Measurements from ENCODE around the gene RAPGEF4. TPM values are rescaled to one million over a fixed set of nuclear protein-coding genes. Genes with fewer than 3 reads are reported as not detected.

Gene RAPGEF4
- total RNA-seq, 1 experiment from 2014 or later = 1.4 TPM

DNA sequence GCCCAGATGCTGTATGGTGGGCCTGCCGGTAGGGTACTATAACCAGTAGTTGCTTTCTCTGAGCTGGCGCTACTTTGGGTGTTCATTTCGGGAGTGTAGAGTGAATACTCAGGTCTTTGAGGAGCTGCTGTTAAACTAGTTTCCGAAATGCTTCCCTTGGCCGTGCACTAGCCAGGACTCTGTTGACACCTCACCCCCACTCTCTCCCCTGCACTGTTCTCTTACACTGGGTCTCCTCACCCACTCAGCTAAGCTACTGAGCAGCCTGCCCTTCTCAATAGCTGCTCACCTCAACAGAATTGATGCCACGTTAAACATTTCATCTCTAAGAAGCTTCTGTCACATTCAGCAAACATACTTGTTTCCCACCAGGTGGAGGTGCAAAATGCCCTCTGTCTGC, 86.9 kb downstream of the RAPGEF4 start:
- H2BK20ac ChIP-seq (ENCODE audit: low read depth, low read length, poor library complexity, severe bottlenecking) = no peak overlapping the region
- H3K27ac ChIP-seq (ENCODE audit: insufficient read length, low read depth, low read length) = no peak overlapping the region
- TF ChIP-seq, protein P1, sequence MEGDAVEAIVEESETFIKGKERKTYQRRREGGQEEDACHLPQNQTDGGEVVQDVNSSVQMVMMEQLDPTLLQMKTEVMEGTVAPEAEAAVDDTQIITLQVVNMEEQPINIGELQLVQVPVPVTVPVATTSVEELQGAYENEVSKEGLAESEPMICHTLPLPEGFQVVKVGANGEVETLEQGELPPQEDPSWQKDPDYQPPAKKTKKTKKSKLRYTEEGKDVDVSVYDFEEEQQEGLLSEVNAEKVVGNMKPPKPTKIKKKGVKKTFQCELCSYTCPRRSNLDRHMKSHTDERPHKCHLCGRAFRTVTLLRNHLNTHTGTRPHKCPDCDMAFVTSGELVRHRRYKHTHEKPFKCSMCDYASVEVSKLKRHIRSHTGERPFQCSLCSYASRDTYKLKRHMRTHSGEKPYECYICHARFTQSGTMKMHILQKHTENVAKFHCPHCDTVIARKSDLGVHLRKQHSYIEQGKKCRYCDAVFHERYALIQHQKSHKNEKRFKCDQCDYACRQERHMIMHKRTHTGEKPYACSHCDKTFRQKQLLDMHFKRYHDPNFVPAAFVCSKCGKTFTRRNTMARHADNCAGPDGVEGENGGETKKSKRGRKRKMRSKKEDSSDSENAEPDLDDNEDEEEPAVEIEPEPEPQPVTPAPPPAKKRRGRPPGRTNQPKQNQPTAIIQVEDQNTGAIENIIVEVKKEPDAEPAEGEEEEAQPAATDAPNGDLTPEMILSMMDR (conservative IDR thresholded peaks at IDR 0.05) = no peak
- H3K9me3 ChIP-seq (ENCODE audit: control insufficient read depth, low read depth, low read length) = no peaks in the 10 kb centered on the region
- no CpG with 5 or more reads among the region's 6 CpGs for WGBS (ENCODE audit: extremely low coverage, insufficient read length, low lambda C conversion rate)
- H3K4me1 ChIP-seq (ENCODE audit: insufficient read depth, low read length) = no peaks in the 10 kb centered on the region
- no peak for DNase-seq
- H3K14ac ChIP-seq (ENCODE audit: insufficient read depth, low read length) = no peak overlapping the region
- Mint-ChIP-seq H3K9me3 (no peaks in the 10 kb centered on the region), H3K4me3 (no peak overlapping the region), H3K27me3 (ENCODE audit: low read depth) (no peaks in the 10 kb centered on the region), H3K27ac (no peak overlapping the region; a peak in 1 of 7 replicates), H3K36me3 (ENCODE audit: insufficient read depth in 1 of 3, low read depth in 3 of 3) (no peaks in the 10 kb centered on the region), H3K4me1 (no peaks in the 10 kb centered on the region)
- H3K79me2 ChIP-seq (ENCODE audit: insufficient read depth, low read length) = no peaks in the 10 kb centered on the region
- H3K56ac ChIP-seq (ENCODE audit: insufficient read length, low read depth, low read length) = no peak overlapping the region
- no peaks in the 10 kb centered on the region for H3K79me1 ChIP-seq (ENCODE audit: insufficient read depth, low read depth, low read length, poor library complexity, severe bottlenecking)
- no peak overlapping the region for H3K23ac ChIP-seq (ENCODE audit: insufficient read length, low read depth, low read length)
- H4K20me1 ChIP-seq (ENCODE audit: control insufficient read depth, insufficient read depth, insufficient read length) = no peaks in the 10 kb centered on the region
- no peak overlapping the region for H4K5ac ChIP-seq (ENCODE audit: insufficient read length, low read depth, low read length)
- H2BK5ac ChIP-seq (ENCODE audit: insufficient read length, low read length) = no peak overlapping the region
- no peak overlapping the region for H2AFZ ChIP-seq (ENCODE audit: low read length)
- no peak overlapping the region for H4K91ac ChIP-seq (ENCODE audit: insufficient read length, low read depth, low read length)
- no peak overlapping the region for H3T11ph ChIP-seq (ENCODE audit: low read length)
- H4K8ac ChIP-seq (replicated peaks; ENCODE audit: insufficient read length, low read depth, low read length) = no peak overlapping the region
- H2BK12ac ChIP-seq (ENCODE audit: insufficient read length, low read depth, low read length) = no peak overlapping the region
- no peak overlapping the region for H2BK15ac ChIP-seq (ENCODE audit: low read depth, low read length)
- H3K4ac ChIP-seq (ENCODE audit: low read depth, low read length) = no peak overlapping the region
- no peak overlapping the region for H3K9ac ChIP-seq (ENCODE audit: extremely low read depth, insufficient read length, low read length)
- H2AK5ac ChIP-seq (ENCODE audit: insufficient read length, low read length) = no peak overlapping the region
- H2BK120ac ChIP-seq (ENCODE audit: low read depth, low read length, poor library complexity, severe bottlenecking) = no peak overlapping the region
- H3K18ac ChIP-seq (ENCODE audit: insufficient read length, low read depth, low read length) = no peak overlapping the region
- no peak overlapping the region for H3K4me2 ChIP-seq (ENCODE audit: insufficient read depth, insufficient read length, low read length)
- no peaks in the 10 kb centered on the region for H3K27me3 ChIP-seq (ENCODE audit: insufficient read depth, low read length)
- H3K23me2 ChIP-seq (ENCODE audit: insufficient read length, low read depth, low read length, poor library complexity, severe bottlenecking) = no peaks in the 10 kb centered on the region
